Upper lobe of left lung (tissue), 4 donors: Measurements from ENCODE around the gene AIF1.

Source experiments
- CTCF ChIP-seq, 6 experiments: fragments of 450-650 bp in 4 of 6; fragments of 200-600 bp in 2 of 6; sonication (generic) in 2 of 6; IDR thresholded peaks; one replicate each; pipeline ENCODE4 v1.5.1; 2016 to 2019; ENCODE audit warnings: antibody characterized with exemption in 6 of 6
- POLR2A ChIP-seq, 4 donors: fragments of 450-650 bp; IDR thresholded peaks; one replicate each; pipeline ENCODE4 v1.5.1; 2016 to 2017; ENCODE audit warnings: antibody characterized with exemption in 4 of 4, mild to moderate bottlenecking in 2 of 4

- TF ChIP-seq CTCF (IDR thresholded peaks at IDR 0.05) (no peak), POLR2A (IDR thresholded peaks at IDR 0.05) (no peak)
Measured at GRCh38 chr6:31633447-31633846, 18.4 kb downstream of the AIF1 start.
